ENCODE results near the gene MEI1.

DNA sequence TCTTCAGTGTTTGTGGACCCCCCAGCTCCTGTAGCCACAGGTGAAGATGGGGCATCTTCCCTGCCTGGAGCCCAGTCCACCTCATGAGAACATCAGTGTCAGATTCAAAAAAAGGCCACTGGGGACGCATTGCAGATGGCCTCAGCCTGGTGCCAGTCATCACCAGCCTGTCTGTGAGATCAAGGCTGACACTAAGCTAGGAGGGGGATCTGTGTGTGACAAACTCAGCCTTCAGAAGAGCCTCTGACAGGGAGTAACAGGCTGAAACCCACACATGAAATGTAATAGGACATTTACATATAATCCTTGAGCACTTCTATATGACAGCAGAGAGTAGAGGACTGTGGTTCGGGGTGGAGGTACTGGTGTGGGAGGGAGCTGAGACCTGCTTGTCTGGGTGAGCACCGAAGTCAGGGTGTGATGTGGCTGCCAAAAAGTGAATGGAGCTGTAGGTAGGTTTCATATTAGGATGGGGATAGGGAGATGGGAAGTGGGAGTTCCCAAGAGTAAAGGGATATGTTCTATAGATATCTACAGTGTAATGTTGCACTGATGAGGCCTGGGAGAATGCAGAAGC is 80.7 kb downstream of the MEI1 start:
- TF ChIP-seq, protein P1, sequence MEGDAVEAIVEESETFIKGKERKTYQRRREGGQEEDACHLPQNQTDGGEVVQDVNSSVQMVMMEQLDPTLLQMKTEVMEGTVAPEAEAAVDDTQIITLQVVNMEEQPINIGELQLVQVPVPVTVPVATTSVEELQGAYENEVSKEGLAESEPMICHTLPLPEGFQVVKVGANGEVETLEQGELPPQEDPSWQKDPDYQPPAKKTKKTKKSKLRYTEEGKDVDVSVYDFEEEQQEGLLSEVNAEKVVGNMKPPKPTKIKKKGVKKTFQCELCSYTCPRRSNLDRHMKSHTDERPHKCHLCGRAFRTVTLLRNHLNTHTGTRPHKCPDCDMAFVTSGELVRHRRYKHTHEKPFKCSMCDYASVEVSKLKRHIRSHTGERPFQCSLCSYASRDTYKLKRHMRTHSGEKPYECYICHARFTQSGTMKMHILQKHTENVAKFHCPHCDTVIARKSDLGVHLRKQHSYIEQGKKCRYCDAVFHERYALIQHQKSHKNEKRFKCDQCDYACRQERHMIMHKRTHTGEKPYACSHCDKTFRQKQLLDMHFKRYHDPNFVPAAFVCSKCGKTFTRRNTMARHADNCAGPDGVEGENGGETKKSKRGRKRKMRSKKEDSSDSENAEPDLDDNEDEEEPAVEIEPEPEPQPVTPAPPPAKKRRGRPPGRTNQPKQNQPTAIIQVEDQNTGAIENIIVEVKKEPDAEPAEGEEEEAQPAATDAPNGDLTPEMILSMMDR (IDR thresholded peaks at IDR 0.05; ENCODE audit: poor library complexity), result no peak
- TF ChIP-seq EZH2 (IDR thresholded peaks at IDR 0.05; ENCODE audit: borderline replicate concordance) (no peak), EZH2phosphoT487 (IDR thresholded peaks at IDR 0.05; ENCODE audit: low read depth, severe bottlenecking, unreplicated experiment) (no peak)
